ENCODE results near the gene SIGLEC5. TPM values are rescaled to one million over a fixed set of nuclear protein-coding genes. Genes with fewer than 3 reads are reported as not detected.

SIGLEC5 gene
- total and polyA plus RNA-seq, 4 donors = 0.42 to 0.70 TPM; not detected in 2

DNA sequence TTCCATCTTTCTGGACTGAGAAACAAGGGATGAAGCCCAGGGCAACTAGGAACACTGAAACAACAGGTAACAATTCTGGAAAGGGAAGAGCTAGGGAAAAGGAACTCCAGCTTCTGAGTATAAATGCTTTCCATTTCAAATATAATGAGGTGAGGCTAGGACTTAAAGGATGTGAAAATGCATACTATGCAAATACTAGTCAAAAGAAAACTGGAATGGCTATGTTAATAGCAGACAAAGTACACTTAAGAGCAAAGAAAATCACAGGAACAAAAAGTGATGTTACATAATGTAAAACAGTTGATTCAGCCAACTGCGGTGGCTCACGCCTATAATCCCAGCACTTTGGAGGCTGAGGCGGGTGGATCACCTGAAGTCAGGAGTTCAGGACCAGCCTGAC is 10.2 kb upstream of the SIGLEC5 start:
- no peaks in the 10 kb centered on the region for H3K36me3 ChIP-seq (ENCODE audit: control insufficient read depth in 4 of 4, insufficient read depth in 3 of 4, low read depth in 1 of 4, low read length in 3 of 4)
- H3K4me3 ChIP-seq (ENCODE audit: low read depth in 1 of 3, low read length in 3 of 3) = no peak overlapping the region
- H3K27ac ChIP-seq (ENCODE audit: low read depth in 1 of 2, low read length in 2 of 2) = no peak overlapping the region
- H3K9ac ChIP-seq (ENCODE audit: low read depth in 1 of 2, low read length in 2 of 2) = no peak overlapping the region
- peaks cover 0 to 4% (median 1%) of the 10 kb centered on the region in 4 donors for H3K9me3 ChIP-seq (ENCODE audit: control insufficient read depth in 4 of 4, low read length in 3 of 4)
- TF ChIP-seq, protein P1, sequence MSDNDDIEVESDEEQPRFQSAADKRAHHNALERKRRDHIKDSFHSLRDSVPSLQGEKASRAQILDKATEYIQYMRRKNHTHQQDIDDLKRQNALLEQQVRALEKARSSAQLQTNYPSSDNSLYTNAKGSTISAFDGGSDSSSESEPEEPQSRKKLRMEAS (IDR thresholded peaks at IDR 0.05) = no peak
- TF ChIP-seq JUND (IDR thresholded peaks at IDR 0.05) (no peak), YY1 (IDR thresholded peaks at IDR 0.05) (no peak)
- WGBS = 85% methylated on average over 3 of the region's 3 CpGs
- H3K27me3 ChIP-seq (ENCODE audit: control insufficient read depth in 4 of 4, insufficient read depth in 4 of 4, low read length in 3 of 4) = peaks cover 0 to 2% (median 0%) of the 10 kb centered on the region in 4 donors
- no peaks in the 10 kb centered on the region for H3K4me1 ChIP-seq (ENCODE audit: control insufficient read depth in 4 of 4, insufficient read depth in 4 of 4, low read length in 3 of 4)
- DNase-seq (ENCODE audit: low spot score) = no peak

DNA sequence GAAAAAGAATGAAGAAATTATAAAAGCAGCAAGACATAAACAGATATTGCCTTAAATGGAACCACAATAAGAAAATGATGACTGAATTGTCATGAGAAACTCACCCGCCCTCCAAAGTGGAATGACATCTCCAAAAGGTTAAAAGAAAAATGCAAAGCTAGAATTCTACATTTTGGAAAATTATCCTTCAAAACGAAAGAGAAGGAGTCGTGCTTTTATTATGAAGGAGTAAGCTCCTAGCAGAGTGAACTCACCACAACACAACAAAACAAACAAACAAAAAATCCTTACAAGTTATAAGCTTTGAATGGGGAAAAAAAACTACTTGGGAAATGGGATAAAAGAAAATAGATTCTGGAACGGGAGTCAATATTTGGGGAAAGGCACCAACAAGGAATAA is 9.7 kb upstream of the SIGLEC5 start:
- Histone ChIP-seq H3K9me3 (ENCODE audit: control insufficient read depth in 4 of 4, low read length in 3 of 4) (peaks cover 0 to 4% (median 1%) of the 10 kb centered on the region in 4 donors), H3K27ac (ENCODE audit: low read depth in 1 of 2, low read length in 2 of 2) (no peak overlapping the region), H3K27me3 (ENCODE audit: control insufficient read depth in 4 of 4, insufficient read depth in 4 of 4, low read length in 3 of 4) (peaks cover 0 to 2% (median 0%) of the 10 kb centered on the region in 4 donors), H3K4me3 (ENCODE audit: low read depth in 1 of 3, low read length in 3 of 3) (no peak overlapping the region), H3K36me3 (ENCODE audit: control insufficient read depth in 4 of 4, insufficient read depth in 3 of 4, low read depth in 1 of 4, low read length in 3 of 4) (no peaks in the 10 kb centered on the region), H3K9ac (ENCODE audit: low read depth in 1 of 2, low read length in 2 of 2) (no peak overlapping the region), H3K4me1 (ENCODE audit: control insufficient read depth in 4 of 4, insufficient read depth in 4 of 4, low read length in 3 of 4) (no peaks in the 10 kb centered on the region)
- WGBS = 46% methylated on average over 4 of the region's 4 CpGs
- TF ChIP-seq, protein P2, sequence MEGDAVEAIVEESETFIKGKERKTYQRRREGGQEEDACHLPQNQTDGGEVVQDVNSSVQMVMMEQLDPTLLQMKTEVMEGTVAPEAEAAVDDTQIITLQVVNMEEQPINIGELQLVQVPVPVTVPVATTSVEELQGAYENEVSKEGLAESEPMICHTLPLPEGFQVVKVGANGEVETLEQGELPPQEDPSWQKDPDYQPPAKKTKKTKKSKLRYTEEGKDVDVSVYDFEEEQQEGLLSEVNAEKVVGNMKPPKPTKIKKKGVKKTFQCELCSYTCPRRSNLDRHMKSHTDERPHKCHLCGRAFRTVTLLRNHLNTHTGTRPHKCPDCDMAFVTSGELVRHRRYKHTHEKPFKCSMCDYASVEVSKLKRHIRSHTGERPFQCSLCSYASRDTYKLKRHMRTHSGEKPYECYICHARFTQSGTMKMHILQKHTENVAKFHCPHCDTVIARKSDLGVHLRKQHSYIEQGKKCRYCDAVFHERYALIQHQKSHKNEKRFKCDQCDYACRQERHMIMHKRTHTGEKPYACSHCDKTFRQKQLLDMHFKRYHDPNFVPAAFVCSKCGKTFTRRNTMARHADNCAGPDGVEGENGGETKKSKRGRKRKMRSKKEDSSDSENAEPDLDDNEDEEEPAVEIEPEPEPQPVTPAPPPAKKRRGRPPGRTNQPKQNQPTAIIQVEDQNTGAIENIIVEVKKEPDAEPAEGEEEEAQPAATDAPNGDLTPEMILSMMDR (IDR thresholded peaks at IDR 0.05; ENCODE audit: low read depth, low read length, missing input control) = no peak
- no peak for TF ChIP-seq SP1 (IDR thresholded peaks at IDR 0.05)
- no peak for TF ChIP-seq RAD21 (IDR thresholded peaks at IDR 0.05)
- TF ChIP-seq TAF1 (conservative IDR thresholded peaks at IDR 0.05) = no peak
- TF ChIP-seq EGR1 (IDR thresholded peaks at IDR 0.05; ENCODE audit: low read depth in 2 of 2) = no peak
- DNase-seq (ENCODE audit: low spot score) = no peak

DNA sequence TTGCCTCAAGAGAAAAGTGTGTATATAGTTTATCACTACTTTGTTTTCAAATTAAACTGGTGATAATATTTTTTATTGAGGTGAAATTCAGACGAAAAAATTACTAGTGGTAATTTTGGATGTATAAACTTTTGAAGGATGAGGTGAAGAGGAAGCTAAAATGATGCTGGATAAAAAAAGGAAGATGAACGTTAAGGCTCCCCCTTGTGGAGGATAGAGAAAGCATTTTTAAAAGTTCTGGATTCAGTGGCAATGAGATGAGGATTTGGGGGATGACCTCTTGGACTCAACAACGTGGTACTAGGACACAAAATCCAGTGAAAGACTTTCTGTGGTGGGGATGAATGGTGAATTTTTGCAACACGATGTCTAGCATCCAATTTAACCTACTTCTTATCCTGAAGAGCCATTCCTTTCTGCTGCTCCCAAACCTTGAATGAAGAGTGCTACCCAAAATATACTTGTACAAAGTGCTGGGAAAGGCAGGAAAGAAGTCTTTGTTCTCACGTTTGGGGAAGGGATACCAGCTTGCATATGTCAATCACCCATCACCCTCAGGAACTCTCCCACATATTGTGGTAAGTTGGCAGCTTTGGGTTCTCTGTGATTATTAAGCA is 7.3 kb upstream of the SIGLEC5 start:
- H3K9me3 ChIP-seq (ENCODE audit: control insufficient read depth in 4 of 4, low read length in 3 of 4) = peaks cover 0 to 4% (median 1%) of the 10 kb centered on the region in 4 donors
- TF ChIP-seq, protein P2 (IDR thresholded peaks at IDR 0.05; ENCODE audit: low read depth, low read length, missing input control) = peak; percentile 29
- peak in 1 of 2 donors; percentile 23 for TF ChIP-seq RAD21 (IDR thresholded peaks at IDR 0.05)
- TF ChIP-seq TAF1 (conservative IDR thresholded peaks at IDR 0.05) = no peak
- no peak overlapping the region for H3K9ac ChIP-seq (ENCODE audit: low read depth in 1 of 2, low read length in 2 of 2)
- no peak overlapping the region for H3K27ac ChIP-seq (ENCODE audit: low read depth in 1 of 2, low read length in 2 of 2)
- no peak overlapping the region for H3K4me3 ChIP-seq (ENCODE audit: low read depth in 1 of 3, low read length in 3 of 3)
- DNase-seq (ENCODE audit: low spot score) = no peak
- WGBS = 9% methylated on average over 5 of the region's 5 CpGs
- H3K4me1 ChIP-seq (ENCODE audit: control insufficient read depth in 4 of 4, insufficient read depth in 4 of 4, low read length in 3 of 4) = no peaks in the 10 kb centered on the region
- no peaks in the 10 kb centered on the region for H3K36me3 ChIP-seq (ENCODE audit: control insufficient read depth in 4 of 4, insufficient read depth in 3 of 4, low read depth in 1 of 4, low read length in 3 of 4)
- H3K27me3 ChIP-seq (ENCODE audit: control insufficient read depth in 4 of 4, insufficient read depth in 4 of 4, low read length in 3 of 4) = peaks cover 0 to 2% (median 0%) of the 10 kb centered on the region in 4 donors
